GM23338 (cell line): Measurements from ENCODE around the gene JCHAIN.

ENCODE experiments used
- CREB1 ChIP-seq: fragments of 250-450 bp; sonication (Bioruptor Pico); IDR thresholded peaks from 2 replicates; pipeline ENCODE4 v1.5.0; 2020; ENCODE audit warnings: low read depth, mild to moderate bottlenecking, moderate library complexity
- CTCF ChIP-seq, 2 experiments: fragments of 200-600 bp in 1 of 2; sonication (generic) in 1 of 2; conservative IDR thresholded peaks; 2 replicates each; pipeline versions ENCODE4 v1.5.1 to v1.6.1; 2016 to 2017; ENCODE audit warnings: antibody characterized with exemption in 2 of 2, low read depth in 2 of 2, mild to moderate bottlenecking in 2 of 2, moderate library complexity in 1 of 2
- ETS1 ChIP-seq: IDR thresholded peaks from 2 replicates; pipeline ENCODE4 v1.6.1; 2016; ENCODE audit warnings: antibody characterized with exemption
- EZH2 ChIP-seq: fragments of 200-600 bp; sonication (generic); IDR thresholded peaks from one replicate; pipeline ENCODE4 v1.8.0; 2017; ENCODE audit warnings: antibody characterized with exemption, mild to moderate bottlenecking, low read depth; ENCODE audit not compliant: unreplicated experiment
- EZH2phosphoT487 ChIP-seq: fragments of 200-600 bp; sonication (generic); IDR thresholded peaks from one replicate; pipeline ENCODE4 v1.8.1; 2018; ENCODE audit warnings: antibody characterized with exemption; ENCODE audit not compliant: unreplicated experiment
- JUNB ChIP-seq: IDR thresholded peaks from one replicate; pipeline ENCODE4 v1.6.1; 2016; ENCODE audit warnings: antibody characterized with exemption; ENCODE audit not compliant: unreplicated experiment
- NANOG ChIP-seq: IDR thresholded peaks from 2 replicates; pipeline ENCODE4 v1.6.1; 2016; ENCODE audit warnings: antibody characterized with exemption, borderline replicate concordance
- POLR2AphosphoS5 ChIP-seq: IDR thresholded peaks from 2 replicates; pipeline ENCODE4 v1.6.1; 2016; ENCODE audit warnings: antibody characterized with exemption, low read depth
- REST ChIP-seq: IDR thresholded peaks from one replicate; pipeline ENCODE4 v1.6.1; 2018; ENCODE audit warnings: antibody characterized with exemption; ENCODE audit not compliant: unreplicated experiment
- STAT1 ChIP-seq: IDR thresholded peaks from one replicate; pipeline ENCODE4 v1.6.1; 2016; ENCODE audit warnings: antibody characterized with exemption; ENCODE audit not compliant: unreplicated experiment
- ZNF114 ChIP-seq: fragments of 250-450 bp; sonication (Bioruptor Pico); IDR thresholded peaks from 2 replicates; pipeline ENCODE4 v1.5.0; 2020; ENCODE audit warnings: mild to moderate bottlenecking, moderate library complexity
- ZNF331 ChIP-seq: fragments of 250-450 bp; sonication (Bioruptor Pico); IDR thresholded peaks from 2 replicates; pipeline ENCODE4 v1.5.0; 2020; ENCODE audit warnings: low read depth, mild to moderate bottlenecking, moderate library complexity
- ZNF462 ChIP-seq: fragments of 250-450 bp; sonication (Bioruptor Pico); IDR thresholded peaks from 2 replicates; pipeline ENCODE4 v1.5.0; 2020; ENCODE audit warnings: mild to moderate bottlenecking, moderate library complexity

GRCh38 chr4:70660106-70660505, 6.2 kb downstream of the JCHAIN start:
- TF ChIP-seq CTCF (conservative IDR thresholded peaks at IDR 0.05; ENCODE audit: low read depth in 2 of 2) (no peak), ETS1 (no peak), ZNF114 (CRISPR knock-in tag) (no peak), REST (no peak), POLR2AphosphoS5 (no peak), EZH2phosphoT487 (no peak), EZH2 (no peak), NANOG (no peak), STAT1 (no peak), ZNF331 (CRISPR knock-in tag) (no peak), JUNB (no peak), CREB1 (no peak), ZNF462 (no peak)
